HCT116 (cell line): ENCODE measurements around the gene IL26. TPM values are rescaled to one million over a fixed set of nuclear protein-coding genes. Genes with fewer than 3 reads are reported as not detected.

Experiments
- ATAC-seq: fragments of 200-7000 bp; cut with Tn5 transposase; 2 replicates; pipeline ENCODE4 v1.9.1; 2020; ENCODE audit warnings: mild to moderate bottlenecking, moderate library complexity
- BruUV-seq: library from RNA; stranded (reverse); fragments of 400-500 nt; replicated peaks from 2 replicates; lab custom pipeline; 2021; lab: Mats Ljungman, UMichigan
- CTCF ChIA-PET: fragments of 300-600 bp; sonication (Branson Sonifier 250); formaldehyde crosslinking; loops from one replicate; lab custom pipeline; 2021; ENCODE audit warnings: antibody characterized with exemption; lab: Charles Lee
- POLR2A ChIA-PET: fragments of 300-600, 350-600 bp; sonication (Branson Sonifier 250); formaldehyde crosslinking; loops from one replicate; lab custom pipeline; 2021; ENCODE audit warnings: antibody characterized with exemption; lab: Charles Lee
- RAD21 ChIA-PET, 2 experiments: fragments of 300-600 bp; sonication (Branson Sonifier 250); formaldehyde crosslinking; loops; one replicate each; lab custom pipeline; 2023; ENCODE audit warnings: low total read pairs in 2 of 2; ENCODE audit not compliant: uncharacterized antibody in 2 of 2, unreplicated experiment in 2 of 2, low non-redundant PET in 1 of 2; lab: Charles Lee
- DNase-seq: peaks from one replicate; pipeline ENCODE4 v3.0.0-alpha.2; 2010; ENCODE audit warnings: low read depth, low spot score
- H2AFZ ChIP-seq: fragments of 200-600 bp; shearing (Covaris generic), sonication (generic); 2 replicates; pipeline ENCODE4 v1.6.1; 2017; ENCODE audit warnings: low read depth, mixed run types, mixed read lengths, antibody characterized with exemption, low read length; ENCODE audit not compliant: poor library complexity, severe bottlenecking
- H3K27ac ChIP-seq: 2 replicates; pipeline ENCODE4 v1.5.1; 2012; ENCODE audit warnings: low read depth, low read length
- H3K27me3 ChIP-seq: fragments of 200-600 bp; sonication (generic); 2 replicates; pipeline ENCODE4 v1.6.1; 2016; ENCODE audit warnings: mixed run types, low read length, mixed read lengths; ENCODE audit not compliant: insufficient read depth
- H3K36me3 ChIP-seq, 2 experiments: fragments of 200-500 bp in 1 of 2; fragments of 200-600 bp in 1 of 2; sonication (Bioruptor generic) in 1 of 2; sonication (generic) in 1 of 2; 2 replicates each; pipeline versions ENCODE4 v1.5.1 to v1.6.1; 2014 to 2016; ENCODE audit warnings: low read length in 2 of 2, inconsistent platforms in 1 of 2, mixed read lengths in 1 of 2, mixed run types in 1 of 2; ENCODE audit not compliant: insufficient read depth in 2 of 2, control insufficient read depth in 1 of 2
- H3K4me1 ChIP-seq, 2 experiments: fragments of 200-600 bp in 1 of 2; sonication (generic) in 1 of 2; 2 replicates each; pipeline versions ENCODE4 v1.5.1 to v1.6.1; 2012 to 2017; ENCODE audit warnings: low read length in 2 of 2, inconsistent platforms in 1 of 2, mild to moderate bottlenecking in 1 of 2, mixed read lengths in 1 of 2, mixed run types in 1 of 2, moderate library complexity in 1 of 2; ENCODE audit not compliant: insufficient read depth in 2 of 2, control insufficient read depth in 1 of 2
- H3K4me2 ChIP-seq: fragments of 200-600 bp; sonication (generic); 2 replicates; pipeline ENCODE4 v1.6.1; 2017; ENCODE audit warnings: mixed run types, low read length, mixed read lengths
- H3K4me3 ChIP-seq, 2 experiments: fragments of 200-600 bp in 1 of 2; sonication (generic) in 1 of 2; replicated peaks in 1 of 2; 2 replicates each; pipeline ENCODE4 v1.5.1; 2011 to 2016; ENCODE audit warnings: low read length in 2 of 2, control low read depth in 1 of 2, low read depth in 1 of 2, mild to moderate bottlenecking in 1 of 2, mixed read lengths in 1 of 2, mixed run types in 1 of 2
- H3K79me2 ChIP-seq: fragments of 200-600 bp; sonication (generic); 2 replicates; pipeline ENCODE4 v1.6.1; 2017; ENCODE audit warnings: mild to moderate bottlenecking, mixed run types, low read length, moderate library complexity, mixed read lengths; ENCODE audit not compliant: insufficient read depth
- H3K9ac ChIP-seq: fragments of 200-600 bp; sonication (generic); 2 replicates; pipeline ENCODE4 v1.6.1; 2016; ENCODE audit warnings: low read length, mixed read lengths
- H3K9me2 ChIP-seq: fragments of 200-600 bp; sonication (generic), shearing (Covaris generic); 2 replicates; pipeline ENCODE4 v1.6.1; 2017; ENCODE audit warnings: mixed run types, mild to moderate bottlenecking, moderate library complexity; ENCODE audit not compliant: insufficient read depth
- H3K9me3 ChIP-seq, 2 experiments: fragments of 200-500 bp in 1 of 2; fragments of 200-600 bp in 1 of 2; sonication (Bioruptor generic) in 1 of 2; sonication (generic) in 1 of 2; 2 replicates each; pipeline ENCODE4 v1.6.1; 2014 to 2017; ENCODE audit warnings: low read length in 2 of 2, mixed read lengths in 2 of 2, inconsistent platforms in 1 of 2, low read depth in 1 of 2, mild to moderate bottlenecking in 1 of 2, mixed run types in 1 of 2, moderate library complexity in 1 of 2; ENCODE audit not compliant: control insufficient read depth in 1 of 2, insufficient read depth in 1 of 2
- H4K20me1 ChIP-seq: fragments of 200-600 bp; sonication (generic), shearing (Covaris generic); 2 replicates; pipeline ENCODE4 v1.6.1; 2017; ENCODE audit warnings: mixed run types, mild to moderate bottlenecking, moderate library complexity; ENCODE audit not compliant: insufficient read depth
- CBX3 ChIP-seq: IDR thresholded peaks from 2 replicates; pipeline ENCODE4 v1.6.1; 2012; ENCODE audit warnings: low read depth
- CEBPB ChIP-seq: IDR thresholded peaks from 2 replicates; pipeline ENCODE4 v1.6.1; 2012; ENCODE audit warnings: low read depth
- EGR1 ChIP-seq: IDR thresholded peaks from 2 replicates; pipeline ENCODE4 v1.6.1; 2012; ENCODE audit warnings: low read depth
- EZH2 ChIP-seq: fragments of 200-600 bp; sonication (generic); IDR thresholded peaks from 2 replicates; pipeline ENCODE4 v1.6.1; 2017; ENCODE audit warnings: antibody characterized with exemption, mixed run types
- EZH2phosphoT487 ChIP-seq: fragments of 200-600 bp; IDR thresholded peaks from 2 replicates; pipeline ENCODE4 v1.6.1; 2018; ENCODE audit warnings: antibody characterized with exemption, borderline replicate concordance
- FOSL1 ChIP-seq: IDR thresholded peaks from 2 replicates; pipeline ENCODE4 v1.6.1; 2012; ENCODE audit warnings: low read depth
- JUND ChIP-seq: IDR thresholded peaks from 2 replicates; pipeline ENCODE4 v1.6.1; 2012
- RAD21 ChIP-seq: IDR thresholded peaks from 2 replicates; pipeline ENCODE4 v1.6.1; 2012; ENCODE audit warnings: low read depth, mild to moderate bottlenecking
- SIN3A ChIP-seq: IDR thresholded peaks from 2 replicates; pipeline ENCODE4 v1.6.1; 2012; ENCODE audit warnings: low read depth
- SP1 ChIP-seq: IDR thresholded peaks from 2 replicates; pipeline ENCODE4 v1.6.1; 2012; ENCODE audit warnings: low read depth
- SRF ChIP-seq: IDR thresholded peaks from 2 replicates; pipeline ENCODE4 v1.6.1; 2012; ENCODE audit warnings: low read depth
- TCF7L2 ChIP-seq: IDR thresholded peaks from 2 replicates; pipeline ENCODE4 v1.7.0; 2011; ENCODE audit warnings: borderline replicate concordance, inconsistent platforms; ENCODE audit not compliant: insufficient read depth, insufficient read length; ENCODE audit errors: extremely low read depth
- ZFX ChIP-seq: fragments of 450-650 bp; IDR thresholded peaks from 2 replicates; pipeline ENCODE4 v1.6.1; 2017
- ZNF274 ChIP-seq: fragments of 200-500 bp; sonication (Bioruptor generic); IDR thresholded peaks from 2 replicates; pipeline ENCODE4 v1.6.1; 2014; ENCODE audit warnings: mild to moderate bottlenecking, low read depth, low read length, inconsistent platforms
- intact Hi-C: fragments of 100-400 bp; cut with micrococcal nuclease; formaldehyde crosslinking; loops from 2 replicates; pipeline ENCODE4 v1.10.0; 2022
- total RNA-seq: library from RNA; stranded (reverse); gene quantifications from one replicate; pipeline ENCODE4 v1.2.1, GENCODE V29; 2021; ENCODE audit not compliant: unreplicated experiment
- TF ChIP-seq, protein P1 (sequence below): IDR thresholded peaks from 2 replicates; pipeline ENCODE4 v1.6.1; 2011; ENCODE audit warnings: mild to moderate bottlenecking, low read length, moderate library complexity; ENCODE audit not compliant: insufficient replicate concordance; ENCODE audit errors: extremely low read depth

IL26 gene
- total RNA-seq, 1 experiment from 2014 or later, result not detected

DNA sequence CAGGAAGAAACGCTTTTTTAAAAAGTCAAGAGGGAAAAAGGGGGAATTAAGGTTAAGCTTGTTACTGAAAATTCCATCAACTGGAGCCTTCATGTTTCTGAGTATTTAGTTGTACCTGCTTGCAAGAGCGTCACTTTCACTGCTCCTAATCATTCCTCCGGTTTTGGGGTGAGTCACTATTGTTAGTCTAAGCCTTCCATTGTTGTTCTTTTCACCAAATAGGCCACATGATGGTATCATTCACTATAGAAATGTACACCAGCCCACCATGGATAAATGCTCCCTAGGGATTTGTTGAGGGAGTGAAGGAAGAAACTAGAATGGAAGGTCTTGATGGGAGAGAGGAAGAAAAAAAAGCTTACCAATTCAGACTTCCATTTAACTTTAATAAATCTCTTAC is 24.8 kb upstream of the IL26 start:
- no peaks in the 10 kb centered on the region for H4K20me1 ChIP-seq
- POLR2A ChIA-PET, result no interaction called here
- H3K27me3 ChIP-seq, result no peaks in the 10 kb centered on the region
- no peaks in the 10 kb centered on the region for H3K9me2 ChIP-seq
- CTCF ChIA-PET, result no interaction called here
- DNase-seq (no peak), ATAC-seq (no peak)
- TF ChIP-seq EZH2 (no peak), ZNF274 (no peak), TCF7L2 (no peak), EGR1 (no peak), JUND (no peak), FOSL1 (no peak), ZFX (no peak), RAD21 (no peak), SRF (no peak), CBX3 (no peak), SP1 (no peak), SIN3A (no peak), CEBPB (no peak), EZH2phosphoT487 (no peak)
- TF ChIP-seq, protein P1, sequence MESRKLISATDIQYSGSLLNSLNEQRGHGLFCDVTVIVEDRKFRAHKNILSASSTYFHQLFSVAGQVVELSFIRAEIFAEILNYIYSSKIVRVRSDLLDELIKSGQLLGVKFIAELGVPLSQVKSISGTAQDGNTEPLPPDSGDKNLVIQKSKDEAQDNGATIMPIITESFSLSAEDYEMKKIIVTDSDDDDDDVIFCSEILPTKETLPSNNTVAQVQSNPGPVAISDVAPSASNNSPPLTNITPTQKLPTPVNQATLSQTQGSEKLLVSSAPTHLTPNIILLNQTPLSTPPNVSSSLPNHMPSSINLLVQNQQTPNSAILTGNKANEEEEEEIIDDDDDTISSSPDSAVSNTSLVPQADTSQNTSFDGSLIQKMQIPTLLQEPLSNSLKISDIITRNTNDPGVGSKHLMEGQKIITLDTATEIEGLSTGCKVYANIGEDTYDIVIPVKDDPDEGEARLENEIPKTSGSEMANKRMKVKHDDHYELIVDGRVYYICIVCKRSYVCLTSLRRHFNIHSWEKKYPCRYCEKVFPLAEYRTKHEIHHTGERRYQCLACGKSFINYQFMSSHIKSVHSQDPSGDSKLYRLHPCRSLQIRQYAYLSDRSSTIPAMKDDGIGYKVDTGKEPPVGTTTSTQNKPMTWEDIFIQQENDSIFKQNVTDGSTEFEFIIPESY, result no peak
- no peak overlapping the region for H3K9ac ChIP-seq
- no peak overlapping the region for H3K4me3 ChIP-seq
- H3K27ac ChIP-seq, result no peak overlapping the region
- no peak overlapping the region for H3K4me2 ChIP-seq
- RAD21 ChIA-PET, result no interaction called here
- intact Hi-C loops, result no loop called here
- no peaks in the 10 kb centered on the region for H3K36me3 ChIP-seq
- no TSS peak for BruUV-seq
- H3K4me1 ChIP-seq, result no peaks in the 10 kb centered on the region
- no peaks in the 10 kb centered on the region for H3K9me3 ChIP-seq
- no peak overlapping the region for H2AFZ ChIP-seq
- H3K79me2 ChIP-seq, result no peaks in the 10 kb centered on the region
